G401.6 (cell line): ENCODE results near the gene RTBDN.

ENCODE experiments used
- FAIRE-seq: peaks from 2 replicates; lab custom pipeline; 2012; peaks lifted over from hg19 to GRCh38; lab: Jason Lieb, UNC

The RTBDN gene

DNA sequence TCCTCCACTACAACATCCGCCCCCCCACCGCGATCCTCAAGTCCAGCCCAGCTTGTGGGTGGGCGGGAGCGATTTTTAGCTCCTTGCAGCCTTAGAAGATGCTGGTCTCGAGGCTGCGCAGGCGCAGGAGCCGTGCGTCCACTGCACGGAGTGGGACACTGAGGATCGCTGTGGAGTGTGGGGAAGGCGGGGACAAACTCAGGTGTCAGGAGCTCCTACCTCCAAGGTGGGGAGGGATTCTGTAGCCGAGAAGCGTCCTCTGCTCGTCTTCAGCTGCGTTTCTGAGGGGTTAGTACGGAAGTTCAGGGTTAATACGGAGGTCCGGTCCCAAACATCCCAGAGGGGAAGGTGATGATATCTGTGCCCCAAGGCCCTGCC lies at the start of gene RTBDN:
Gene RTBDN (minus strand): TSS at position 14 of the 378 bp plus-strand sequence. CDS start 4,600 bp downstream, outside the sequence.
- no peak for FAIRE-seq

DNA sequence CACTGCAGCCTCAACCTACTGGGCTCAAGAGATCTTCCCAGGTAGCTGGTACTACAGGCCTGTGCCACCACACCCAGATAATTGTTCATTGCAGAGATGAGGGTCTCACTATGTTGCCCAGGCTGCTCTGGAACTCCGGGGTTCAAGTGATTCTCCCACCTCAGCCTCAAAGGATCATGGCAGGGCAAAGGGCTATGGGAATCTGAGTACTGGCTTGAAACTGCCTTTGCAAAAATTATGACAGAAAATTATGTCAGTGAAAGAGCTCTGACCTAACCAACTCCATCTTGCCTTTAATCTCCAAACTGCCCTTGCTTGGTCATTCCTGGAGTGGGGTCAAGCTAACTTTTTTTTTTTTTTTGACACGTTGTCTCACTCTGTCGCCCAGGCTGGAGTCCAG lies 48.2 kb upstream of the RTBDN start:
- no peak for FAIRE-seq

DNA sequence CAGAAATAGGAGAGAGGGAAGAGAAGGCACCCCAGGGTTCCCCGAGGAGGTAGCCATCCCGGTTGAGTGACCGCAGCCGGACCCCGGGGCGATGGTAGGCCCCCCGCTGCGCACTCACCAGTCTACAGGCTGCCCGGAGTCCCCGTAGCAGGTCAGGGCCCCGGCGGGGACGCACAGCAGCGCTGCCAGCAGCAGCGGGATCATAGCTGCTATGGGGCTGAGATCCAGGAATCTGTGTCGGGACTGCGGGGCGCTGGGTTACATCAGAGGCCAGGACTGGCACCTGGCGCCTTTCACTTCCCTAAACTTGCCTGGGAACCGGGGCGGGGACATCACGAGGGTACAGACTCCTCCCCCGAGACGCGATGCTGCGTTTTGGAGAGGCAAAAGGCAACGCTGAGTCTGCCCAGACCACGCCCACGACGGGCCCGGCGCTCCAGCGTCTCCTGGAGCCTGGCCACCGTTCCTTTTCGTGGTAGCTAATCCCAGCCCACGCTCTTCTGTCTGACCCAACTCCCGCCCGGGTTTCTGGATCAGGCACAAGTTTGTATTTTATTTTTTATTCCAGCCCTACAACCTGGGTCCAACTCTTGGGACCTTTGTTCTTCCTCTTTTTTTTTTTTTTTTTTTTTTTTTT lies 46.9 kb upstream of the RTBDN start, which contains the start of gene DNASE2:
Gene DNASE2 (minus strand): TSS at position 278 of the 637 bp plus-strand sequence. CDS start 74 bp downstream, at position 204.
- peak; percentile 96 for FAIRE-seq

DNA sequence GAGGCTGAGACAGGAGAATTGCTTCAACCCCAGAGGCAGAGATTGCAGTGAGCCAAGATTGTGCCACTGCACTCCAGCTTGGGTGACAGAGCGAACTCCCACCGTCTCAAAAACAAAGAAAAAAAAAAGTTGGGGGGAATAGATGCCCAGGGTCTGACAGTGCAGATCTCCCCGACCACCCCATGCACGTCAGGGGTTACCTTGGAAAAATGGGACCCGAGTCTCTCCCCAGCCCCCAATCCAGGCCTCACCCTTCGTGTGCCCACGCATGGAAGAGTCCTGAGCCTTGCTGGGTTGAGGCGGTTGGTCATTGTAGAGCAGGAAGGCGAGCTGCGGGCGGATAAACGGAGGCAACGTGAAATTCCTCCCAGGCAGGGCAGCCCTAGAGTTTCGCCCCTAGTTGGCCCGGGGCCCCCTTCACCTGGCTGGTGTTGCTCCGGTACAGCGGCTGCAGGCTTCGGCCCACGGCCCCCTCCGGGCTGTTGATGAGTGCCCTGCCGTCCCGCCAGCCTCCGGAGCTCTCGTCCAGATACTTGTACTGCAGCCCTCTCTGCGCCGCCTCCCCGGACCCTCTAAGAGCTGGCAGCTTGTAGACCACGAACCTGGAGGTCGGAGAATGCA lies 46.3 kb upstream of the RTBDN start:
- no peak for FAIRE-seq

DNA sequence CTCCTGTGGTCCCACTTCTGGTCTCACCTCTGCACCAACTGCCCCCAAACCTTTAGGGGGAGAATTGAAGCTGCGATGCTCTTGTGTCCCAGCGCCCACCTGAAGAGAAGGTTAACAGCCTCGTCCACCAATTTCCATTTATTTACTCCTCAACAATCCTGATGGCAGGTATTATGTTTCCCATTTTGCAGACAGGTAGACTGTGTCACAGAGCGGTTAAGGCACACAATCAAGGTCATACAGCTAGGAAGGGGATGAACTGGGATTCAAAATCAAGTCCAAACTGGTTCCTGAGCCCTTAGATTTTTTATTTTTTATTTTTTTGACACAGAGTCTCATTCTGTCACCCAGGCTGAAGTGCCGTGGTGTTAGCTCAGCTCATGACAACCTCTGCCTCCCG lies 40.7 kb upstream of the RTBDN start:
- no peak for FAIRE-seq

DNA sequence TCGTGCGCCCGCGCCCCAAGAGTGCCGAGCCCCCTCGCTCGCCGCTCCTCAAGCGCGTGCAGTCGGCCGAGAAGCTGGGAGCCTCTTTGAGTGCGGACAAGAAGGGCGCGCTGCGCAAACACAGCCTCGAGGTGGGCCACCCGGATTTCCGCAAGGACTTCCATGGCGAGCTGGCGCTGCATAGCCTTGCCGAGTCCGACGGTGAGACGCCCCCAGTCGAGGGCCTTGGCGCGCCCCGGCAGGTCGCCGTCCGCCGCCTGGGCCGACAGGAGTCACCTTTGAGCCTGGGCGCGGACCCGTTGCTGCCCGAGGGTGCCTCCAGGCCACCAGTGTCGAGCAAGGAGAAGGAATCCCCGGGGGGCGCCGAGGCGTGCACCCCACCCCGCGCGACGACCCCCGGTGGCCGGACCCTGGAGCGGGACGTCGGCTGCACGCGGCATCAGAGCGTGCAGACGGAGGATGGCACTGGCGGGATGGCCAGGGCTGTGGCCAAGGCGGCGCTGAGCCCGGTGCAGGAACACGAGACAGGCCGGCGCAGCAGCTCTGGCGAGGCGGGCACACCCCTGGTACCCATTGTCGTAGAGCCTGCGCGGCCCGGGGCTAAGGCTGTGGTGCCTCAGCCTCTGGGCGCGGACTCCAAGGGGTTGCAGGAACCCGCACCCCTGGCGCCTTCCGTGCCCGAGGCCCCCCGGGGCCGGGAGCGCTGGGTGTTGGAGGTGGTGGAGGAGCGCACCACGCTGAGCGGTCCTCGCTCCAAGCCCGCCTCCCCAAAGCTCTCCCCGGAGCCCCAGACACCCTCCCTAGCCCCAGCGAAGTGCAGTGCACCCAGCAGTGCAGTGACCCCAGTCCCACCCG lies 39.7 kb upstream of the RTBDN start:
- FAIRE-seq = no peak

DNA sequence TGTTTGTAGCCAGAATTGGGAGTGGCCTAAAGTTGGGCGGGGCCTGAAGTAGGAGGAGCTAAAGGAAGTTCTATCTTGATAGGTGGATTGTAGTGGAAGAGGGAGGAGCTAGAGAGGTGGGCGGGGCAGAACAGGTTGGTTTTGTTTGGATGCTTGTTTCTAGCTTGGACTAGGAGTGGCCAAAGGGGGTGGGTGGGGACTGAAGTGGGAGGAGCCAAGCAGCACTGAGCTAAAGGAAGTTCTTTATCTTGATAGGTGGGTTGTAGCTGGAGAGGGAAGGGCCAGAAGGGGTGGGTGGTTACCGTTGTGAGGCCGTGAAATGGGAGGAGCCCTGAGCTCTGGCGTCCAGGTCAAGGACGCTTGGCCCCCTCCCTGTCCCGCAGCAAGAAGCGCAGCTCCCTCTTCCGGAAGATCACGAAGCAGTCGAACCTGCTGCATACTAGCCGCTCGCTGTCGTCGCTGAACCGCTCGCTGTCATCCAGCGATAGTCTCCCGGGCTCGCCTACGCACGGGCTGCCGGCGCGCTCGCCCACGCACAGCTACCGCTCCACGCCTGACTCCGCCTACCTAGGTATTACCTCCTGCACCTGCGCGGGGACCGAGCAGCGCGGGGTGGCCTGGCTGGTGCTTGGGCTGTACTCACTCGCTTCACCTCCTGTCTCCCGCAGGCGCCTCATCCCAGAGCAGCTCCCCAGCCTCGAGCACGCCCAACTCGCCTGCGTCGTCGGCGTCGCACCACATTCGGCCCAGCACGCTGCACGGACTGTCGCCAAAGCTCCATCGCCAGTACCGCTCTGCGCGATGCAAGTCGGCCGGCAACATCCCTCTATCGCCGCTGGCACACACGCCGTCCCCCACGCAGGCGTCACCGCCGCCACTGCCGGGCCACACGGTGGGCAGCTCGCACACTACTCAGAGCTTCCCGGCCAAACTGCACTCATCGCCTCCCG lies 38.8 kb upstream of the RTBDN start:
- FAIRE-seq = no peak

DNA sequence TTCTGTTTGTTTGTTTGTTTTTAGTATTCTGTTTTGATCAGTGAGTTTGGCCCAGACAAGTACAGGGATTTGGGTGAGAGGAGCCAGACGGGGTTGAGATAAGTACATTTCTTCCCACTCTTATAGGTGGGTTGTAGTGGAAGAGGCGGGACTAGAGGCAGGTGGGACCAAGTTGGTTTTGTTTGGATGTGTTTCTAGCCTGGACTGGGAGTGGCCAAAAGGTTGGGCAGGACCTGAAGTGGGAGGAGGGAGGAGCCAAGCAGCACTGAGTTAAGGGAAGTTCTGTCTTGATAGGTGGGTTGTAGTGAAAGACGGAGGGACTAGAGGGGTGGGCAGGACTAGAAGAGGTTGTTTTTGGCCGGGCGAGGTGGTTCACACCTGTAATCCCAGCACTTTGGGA lies 37.9 kb upstream of the RTBDN start:
- no peak for FAIRE-seq

DNA sequence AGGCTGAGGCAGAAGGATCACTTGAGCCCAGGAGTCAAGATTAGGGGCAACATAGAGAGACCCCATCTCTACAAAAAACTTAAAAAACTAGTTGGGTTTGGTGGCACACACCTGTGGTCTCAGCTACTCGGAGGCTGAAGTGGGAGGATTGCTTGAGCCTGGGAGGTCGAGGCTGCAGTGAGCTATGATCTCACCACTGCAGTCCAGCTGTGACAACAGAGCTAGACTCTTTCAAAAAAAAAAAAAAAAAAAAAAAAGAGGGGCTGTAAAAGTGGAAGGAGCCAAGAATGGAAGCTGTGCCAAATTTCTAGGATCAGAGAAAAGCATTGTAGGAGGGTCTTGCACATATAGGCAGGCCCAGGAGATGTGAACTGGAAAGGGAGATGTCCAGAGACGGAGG lies 37.3 kb upstream of the RTBDN start:
- no peak for FAIRE-seq

DNA sequence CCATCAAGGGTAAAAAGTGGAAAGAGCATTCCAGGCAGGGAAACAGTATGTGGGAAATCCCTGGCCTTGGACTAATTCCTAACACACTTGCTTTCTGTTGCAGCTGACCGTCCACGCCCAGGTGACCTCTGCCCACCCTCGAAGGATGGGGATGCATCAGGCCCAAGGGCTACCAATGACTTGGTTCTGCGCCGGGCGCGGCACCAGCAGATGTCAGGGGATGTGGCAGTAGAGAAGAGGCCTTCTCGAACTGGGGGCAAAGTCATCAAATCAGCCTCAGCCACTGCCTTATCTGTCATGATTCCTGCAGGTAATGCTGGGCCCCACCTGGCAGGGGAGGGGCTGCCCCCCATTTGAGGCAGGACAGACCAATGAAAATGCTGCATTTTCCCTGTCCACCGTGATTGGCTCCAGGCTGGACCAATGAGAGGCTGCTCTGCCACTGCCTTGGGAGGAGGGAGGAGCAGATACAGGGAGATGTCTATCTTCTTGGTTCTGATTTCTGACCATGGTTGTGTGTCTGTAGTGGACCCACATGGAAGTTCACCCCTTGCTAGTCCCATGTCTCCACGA lies 34.2 kb upstream of the RTBDN start:
- no peak for FAIRE-seq

DNA sequence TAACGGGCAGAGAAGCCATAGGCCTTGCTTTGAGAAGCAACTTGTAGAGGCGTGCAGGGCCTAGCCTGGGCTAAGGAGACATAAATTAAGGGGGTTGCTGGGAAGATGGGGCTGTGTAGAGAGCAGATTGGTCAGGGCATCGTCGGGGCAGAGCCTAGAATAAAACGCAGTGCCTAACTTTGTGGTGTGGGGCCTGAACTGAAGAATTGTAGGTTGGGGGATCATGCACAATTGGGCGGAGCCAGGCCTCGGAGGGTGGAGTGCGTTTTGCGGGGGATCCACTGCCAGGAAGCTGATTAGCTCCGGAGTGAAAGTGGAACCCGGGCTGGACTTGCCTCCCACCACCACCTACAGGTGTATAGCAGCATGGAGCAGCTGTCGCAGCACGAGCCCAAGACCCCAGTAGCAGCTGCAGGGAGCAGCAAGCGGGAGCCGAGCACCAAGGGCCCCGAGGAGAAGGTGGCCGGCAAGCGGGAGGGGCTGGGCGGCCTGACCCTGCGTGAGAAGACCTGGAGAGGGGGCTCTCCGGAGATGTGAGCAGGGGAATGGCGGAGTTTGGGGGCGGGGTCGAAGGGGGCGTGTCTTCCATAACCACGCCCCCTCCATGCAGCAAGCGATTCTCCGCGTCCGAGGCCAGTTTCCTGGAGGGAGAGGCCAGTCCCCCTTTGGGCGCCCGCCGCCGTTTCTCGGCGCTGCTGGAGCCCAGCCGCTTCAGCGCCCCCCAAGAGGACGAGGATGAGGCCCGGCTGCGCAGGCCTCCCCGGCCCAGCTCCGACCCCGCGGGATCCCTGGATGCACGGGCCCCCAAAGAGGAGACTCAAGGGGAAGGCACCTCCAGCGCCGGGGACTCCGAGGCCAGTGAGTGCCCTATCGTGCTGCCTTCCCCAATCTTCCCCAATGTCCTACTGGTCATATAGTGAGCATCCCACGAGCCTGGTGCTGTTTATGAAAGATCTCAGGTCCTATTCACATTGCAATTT lies 33.0 kb upstream of the RTBDN start:
- FAIRE-seq = no peak

DNA sequence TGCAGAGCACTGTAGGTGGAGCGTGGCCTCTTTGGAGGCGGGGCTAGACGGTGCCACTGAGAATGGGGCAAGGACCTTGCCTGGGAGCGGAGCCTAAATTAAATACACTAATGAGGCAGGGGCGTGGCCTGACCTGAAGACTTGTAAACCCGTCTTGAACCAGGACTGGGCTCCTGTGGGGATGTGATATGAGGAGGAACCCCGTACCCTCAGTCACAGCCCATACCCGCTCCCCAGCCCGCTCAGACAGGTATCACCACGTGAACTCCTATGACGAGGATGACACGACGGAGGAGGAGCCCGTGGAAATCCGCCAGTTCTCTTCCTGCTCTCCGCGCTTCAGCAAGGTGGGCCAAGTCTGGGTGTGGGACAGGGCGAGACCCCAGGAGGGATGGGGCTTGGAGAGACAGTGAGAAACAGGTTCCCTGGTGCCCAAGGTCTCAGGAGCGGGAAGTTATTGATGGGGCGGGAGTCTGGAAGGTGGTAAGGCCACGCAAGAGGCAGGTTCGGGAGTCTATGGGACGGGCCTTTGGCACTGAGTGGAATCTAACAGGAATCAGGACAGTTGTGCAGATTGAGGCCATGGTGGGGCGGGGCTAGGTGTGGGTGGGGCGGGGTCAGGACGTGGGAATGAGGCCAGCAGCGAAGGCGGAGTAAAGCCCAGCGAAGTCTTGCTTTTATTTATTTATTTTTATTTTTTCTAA lies 32.2 kb upstream of the RTBDN start:
- FAIRE-seq = no peak

DNA sequence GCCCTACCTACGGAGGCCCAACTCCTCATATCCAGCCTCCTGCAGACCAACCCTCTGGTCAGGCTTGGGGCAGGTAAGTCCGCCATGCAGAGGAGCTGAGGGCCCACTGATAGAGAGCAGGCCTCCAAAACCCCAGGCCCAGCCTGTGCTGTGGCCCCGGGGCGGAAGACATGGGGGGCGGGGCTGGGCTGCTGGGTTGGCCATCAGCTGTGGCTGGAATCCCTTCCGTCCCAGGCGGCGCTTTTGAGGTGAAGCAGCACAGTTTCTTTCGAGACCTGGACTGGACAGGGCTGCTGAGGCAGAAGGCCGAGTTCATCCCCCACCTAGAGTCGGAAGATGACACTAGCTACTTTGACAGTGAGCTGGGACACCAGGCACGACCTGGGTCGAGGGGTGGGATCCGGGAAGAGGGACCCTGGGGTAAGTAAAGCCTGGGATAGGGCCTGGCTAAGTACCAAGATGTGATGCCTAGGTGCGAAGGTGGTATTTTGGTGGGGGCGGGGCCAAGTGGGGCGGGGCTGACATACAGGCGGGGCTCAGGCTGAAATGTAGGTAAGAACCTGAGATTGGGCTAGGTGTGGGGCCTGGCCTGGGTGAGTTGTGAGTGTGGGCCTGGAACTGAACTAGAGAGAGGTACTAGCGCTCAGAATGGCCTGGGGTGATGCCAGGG lies 31.5 kb upstream of the RTBDN start:
- no peak for FAIRE-seq

DNA sequence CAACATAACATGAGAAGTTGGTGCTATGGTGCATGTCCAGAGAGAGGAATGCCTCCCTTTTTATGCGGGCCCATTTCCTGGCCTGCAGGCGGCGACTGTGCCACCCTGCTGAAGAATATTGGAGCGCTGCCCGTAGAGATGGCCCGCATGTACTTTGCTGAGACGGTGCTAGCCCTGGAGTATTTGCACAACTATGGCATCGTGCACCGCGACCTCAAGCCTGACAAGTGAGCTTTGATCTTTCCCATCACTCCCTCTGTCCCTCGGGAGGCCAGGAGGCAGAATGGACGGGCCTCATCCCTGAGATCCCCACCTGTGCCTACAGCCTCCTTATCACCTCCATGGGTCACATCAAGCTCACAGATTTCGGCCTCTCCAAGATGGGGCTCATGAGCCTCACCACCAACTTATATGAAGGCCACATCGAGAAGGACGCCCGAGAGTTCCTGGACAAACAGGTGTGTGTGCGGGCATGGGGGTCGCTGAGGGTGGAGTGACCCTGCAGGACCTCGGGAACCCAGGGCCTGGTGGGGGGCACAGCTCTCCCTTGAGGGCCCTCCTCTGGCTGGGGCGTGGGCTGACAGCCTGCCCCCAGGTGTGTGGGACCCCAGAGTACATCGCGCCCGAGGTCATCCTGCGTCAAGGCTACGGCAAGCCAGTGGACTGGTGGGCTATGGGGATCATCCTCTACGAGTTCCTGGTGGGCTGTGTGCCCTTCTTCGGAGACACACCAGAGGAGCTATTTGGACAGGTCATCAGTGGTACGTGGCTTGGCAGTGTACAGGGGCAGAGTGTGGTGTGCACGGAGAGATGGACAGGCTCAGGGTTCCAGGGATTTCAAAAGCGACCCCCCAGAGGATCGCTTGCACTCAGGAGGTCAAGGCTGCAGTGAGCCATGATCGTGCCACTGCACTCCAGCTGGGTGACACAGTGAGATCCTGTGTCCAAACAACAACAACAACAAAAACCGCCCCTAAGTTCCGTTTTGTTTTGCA lies 30.6 kb upstream of the RTBDN start:
- no peak for FAIRE-seq

DNA sequence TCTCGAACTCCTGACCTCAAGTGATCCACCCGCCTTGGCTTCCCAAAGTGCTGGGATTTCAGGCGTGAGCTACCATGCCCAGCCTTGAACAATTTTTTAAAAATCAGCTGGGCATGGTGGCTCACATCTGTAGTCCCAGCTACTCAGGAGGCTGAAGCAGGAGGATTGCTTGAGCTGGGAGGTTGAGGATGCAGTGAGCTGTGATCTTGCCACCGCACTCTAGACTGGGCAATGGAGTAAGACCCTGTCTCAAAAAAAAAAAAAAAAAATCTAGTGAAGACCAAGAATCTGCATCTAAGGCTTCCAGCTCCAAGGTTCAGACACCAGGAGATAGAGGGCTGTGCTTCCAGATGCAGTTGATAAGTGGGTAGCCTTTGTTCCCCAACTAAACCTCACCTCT lies 29.8 kb upstream of the RTBDN start:
- no peak for FAIRE-seq

DNA sequence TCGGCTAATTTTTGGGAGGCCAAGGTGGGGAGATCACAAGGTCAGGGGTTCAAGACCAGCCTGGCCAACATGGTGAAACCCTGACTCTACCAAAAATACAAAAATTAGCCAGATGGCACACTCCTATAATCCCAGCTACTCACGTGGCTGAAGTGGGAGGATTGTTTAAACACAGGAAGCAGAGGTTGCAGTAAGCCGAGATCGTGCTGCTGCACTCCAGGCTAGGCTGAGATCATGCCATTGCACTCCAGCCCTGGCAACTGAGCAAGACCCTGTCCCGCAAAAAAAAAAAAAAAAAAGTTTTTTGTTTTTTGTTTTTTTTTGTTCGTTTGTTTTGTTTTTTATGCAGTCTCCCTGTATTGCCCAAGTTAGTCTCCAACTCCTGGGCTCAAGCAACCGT lies 25.2 kb upstream of the RTBDN start:
- no peak for FAIRE-seq

DNA sequence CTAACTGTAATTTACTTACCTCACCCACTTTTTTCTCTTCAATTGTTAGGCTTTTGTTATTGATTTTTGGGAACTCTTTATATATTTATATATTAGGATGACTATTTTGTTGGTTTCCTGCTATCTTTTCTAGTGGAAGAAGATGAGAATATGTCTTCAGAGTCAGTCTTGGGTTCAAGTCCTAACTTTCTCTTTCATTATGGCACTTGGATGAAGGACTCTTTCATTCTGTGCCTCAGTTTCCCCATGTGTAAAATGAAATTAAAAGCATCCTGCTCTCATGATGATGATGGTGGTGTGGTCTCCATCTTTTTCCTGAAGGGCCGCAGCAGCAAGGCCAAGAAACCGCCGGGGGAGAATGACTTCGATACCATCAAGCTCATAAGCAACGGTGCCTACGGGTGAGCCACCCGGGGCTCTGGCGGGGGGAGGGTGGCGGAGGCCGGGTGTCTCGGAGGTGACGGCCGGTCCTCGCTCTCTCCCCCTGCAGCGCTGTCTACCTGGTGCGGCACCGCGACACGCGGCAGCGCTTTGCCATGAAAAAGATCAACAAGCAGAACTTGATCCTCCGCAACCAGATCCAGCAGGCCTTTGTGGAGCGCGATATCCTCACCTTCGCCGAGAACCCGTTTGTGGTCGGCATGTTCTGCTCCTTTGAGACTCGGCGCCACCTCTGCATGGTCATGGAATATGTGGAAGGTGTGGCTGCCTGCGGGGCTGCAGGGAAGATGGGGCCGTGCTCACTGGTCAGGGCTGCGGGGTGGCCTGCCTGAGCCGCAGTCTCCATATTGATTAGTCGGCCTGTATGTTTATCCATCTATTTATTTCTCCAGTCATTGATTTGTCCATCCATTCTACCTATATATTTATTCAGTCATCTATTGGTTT lies 23.9 kb upstream of the RTBDN start:
- FAIRE-seq = no peak
